NCI-H82 treated with DMSO at 0.1 percent for 48 hours (cell line): ENCODE data around the gene VWA2.

Source experiments
- DNase-seq: peaks from one replicate; lab custom pipeline; 2025; ENCODE audit not compliant: unreplicated experiment; lab: John Stamatoyannopoulos, UW

Gene VWA2

GRCh38 chr10:114276066-114276465 is 37.0 kb downstream of the VWA2 start:
- DNase-seq: no peak

DNA sequence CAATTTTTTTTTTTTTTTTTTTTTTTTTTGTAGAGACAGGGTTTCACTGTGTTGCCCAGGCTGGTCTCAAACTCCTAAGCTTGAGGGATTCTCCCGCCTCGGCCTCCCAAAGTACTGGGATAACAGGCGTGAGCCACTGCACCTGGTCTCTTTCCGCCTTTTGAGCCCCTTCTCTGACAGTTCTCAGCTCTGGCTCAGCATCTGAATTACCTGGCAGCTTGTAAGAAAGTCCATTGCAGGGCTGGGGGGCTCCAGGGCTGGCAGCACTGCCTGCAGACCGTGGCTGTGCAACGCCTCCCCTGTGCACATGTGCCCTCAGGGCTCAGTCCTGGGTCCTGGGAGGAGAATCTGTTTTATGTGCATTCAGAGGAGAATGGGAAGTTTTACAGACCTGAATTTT is 37.6 kb downstream of the VWA2 start:
- no peak for DNase-seq

GRCh38 chr10:114278140-114278883 is 39.3 kb downstream of the VWA2 start:
- no peak for DNase-seq

DNA sequence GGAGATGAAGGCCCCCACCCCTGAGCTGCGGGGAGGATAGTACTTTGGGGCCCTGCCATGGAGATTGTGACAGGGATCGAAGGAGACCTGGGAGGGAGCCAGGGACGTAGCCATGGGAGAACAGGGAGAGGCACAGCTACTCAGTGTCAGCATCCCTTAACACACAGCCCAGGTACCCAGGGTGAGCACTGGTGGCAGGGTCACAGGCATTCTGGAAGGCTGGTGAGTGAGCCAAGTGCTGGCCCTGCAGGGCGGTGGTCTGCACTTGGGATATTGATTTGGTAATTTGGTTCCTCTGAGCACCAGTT is 39.8 kb downstream of the VWA2 start:
- DNase-seq: no peak

DNA sequence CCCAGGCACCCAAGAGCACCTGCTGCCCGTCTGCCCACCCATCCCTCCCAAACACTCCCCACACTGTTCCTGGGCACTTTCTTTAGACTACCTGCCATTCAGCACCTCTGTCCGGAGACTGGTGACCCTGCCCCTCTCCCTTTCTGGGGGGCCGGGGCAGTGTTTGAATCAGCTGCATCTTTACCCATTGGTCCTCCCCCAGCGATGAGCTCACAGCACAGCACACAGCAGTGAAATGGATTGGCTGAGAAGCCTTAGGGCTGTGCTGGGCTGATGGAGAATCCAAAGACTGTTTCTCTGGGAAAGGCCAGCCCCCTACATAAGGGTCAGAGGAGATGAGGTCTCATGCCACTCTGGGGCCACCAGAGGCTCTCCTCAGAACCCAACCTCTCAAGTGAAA is 40.2 kb downstream of the VWA2 start:
- no peak for DNase-seq

DNA sequence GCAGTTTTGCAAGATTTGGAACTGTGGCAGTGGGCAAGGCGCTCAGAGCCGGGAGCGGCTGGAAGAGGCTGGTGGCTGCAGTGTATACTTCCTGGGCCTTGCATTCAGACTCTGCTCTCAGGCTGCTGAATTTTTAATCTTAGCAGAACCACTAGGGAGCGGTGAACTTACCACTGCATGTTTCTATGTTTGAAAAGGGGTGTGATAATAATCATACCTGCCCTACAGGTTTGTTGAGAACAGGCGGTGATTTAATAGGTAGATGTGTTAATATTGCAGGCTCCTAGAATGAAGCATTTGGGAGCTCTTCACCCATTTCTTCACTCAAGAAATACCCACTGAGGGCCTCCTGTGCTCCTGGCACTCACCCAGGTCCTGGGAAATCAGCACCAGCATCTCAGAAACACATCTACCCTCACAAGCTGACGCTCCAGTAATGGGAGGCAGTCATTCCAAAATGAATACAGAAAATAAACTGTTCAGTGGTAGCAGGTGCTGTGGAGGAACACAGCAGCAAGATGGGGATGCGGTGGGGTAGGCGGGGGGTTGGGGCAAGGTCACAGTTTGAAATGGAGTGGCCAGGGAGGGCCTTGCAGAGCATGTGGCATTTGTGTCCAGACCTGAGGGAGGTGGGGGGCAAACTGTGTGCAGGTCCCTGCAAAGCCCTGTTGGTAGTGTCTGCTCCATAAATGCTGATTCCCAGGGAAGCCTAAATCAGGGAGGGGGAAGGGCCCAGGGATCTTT is 41.0 kb downstream of the VWA2 start:
- no peak for DNase-seq

DNA sequence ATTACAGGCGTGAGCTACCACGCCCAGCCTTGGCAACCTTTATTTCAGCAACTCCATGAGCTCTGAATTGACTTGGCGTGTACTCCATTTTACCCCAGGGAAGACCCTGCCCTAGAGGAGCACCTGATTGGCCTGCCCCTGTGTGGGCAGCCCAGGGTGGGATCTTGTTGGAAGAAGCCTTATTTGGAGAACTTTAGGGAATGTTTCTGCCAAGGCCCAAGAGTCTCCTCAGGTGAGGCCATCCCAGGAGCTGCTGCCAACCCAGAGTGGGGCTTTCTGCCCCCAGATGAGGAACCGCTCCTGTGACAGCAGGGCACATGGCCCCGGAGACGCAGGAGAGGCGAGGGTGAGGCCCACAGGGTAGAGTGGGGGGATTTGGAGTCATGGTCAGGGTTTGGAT is 42.0 kb downstream of the VWA2 start:
- DNase-seq: no peak

DNA sequence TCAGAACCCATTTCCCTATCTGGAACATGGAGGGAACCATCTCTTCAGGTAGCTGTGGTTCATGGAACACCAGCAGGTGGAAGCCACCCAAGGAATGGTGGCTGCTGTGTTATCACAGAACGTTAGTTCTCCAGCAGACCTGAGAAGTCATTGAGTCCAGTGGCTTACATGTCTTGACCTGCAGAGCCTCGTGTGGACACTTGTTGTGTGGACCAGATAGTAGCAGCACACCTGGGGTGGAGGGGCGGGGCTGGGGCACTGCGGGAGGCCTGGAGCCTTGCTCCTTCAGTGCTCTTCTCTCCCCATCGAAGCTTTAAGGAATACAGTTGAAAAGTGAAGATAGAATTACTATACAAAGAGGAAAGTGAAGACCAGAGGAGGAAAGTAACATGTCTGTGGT is 42.4 kb downstream of the VWA2 start:
- DNase-seq: no peak

DNA sequence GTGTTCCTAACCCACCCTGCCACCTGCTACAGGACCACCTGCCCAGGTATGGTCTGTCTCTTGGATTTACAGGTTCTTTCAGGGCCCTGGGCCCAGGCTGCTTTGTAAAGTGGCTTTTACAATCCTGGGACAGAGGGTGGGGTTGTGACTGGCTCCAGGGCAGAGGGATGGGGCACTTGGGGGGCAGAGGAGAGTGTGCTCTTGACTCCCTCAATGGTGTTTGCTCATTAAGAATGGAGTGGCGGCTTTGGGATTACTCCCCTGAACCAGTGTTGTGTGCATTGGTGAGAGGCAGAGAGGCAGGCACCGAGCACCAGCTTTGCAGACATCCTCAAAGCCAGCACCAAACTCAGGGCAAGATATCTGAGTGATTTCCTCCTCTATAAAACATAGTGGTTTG is 43.5 kb downstream of the VWA2 start:
- no peak for DNase-seq

DNA sequence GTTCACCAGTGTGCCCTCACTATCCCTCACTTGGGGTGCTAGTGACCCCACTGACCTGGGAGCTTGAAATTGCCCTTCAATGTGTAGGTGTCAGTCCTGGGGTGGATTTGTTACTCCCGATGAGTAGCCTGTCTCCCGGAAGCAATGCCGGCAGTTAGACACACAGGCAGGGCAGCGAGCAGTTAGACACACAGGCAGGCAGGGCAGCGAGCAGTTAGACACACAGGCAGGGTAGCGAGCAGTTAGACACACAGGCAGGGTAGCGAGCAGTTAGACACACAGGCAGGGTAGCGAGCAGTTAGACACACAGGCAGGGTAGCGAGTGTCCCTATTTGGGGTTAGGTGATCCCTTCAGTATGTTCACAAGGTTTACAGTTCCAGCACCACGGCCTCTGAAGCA is 44.0 kb downstream of the VWA2 start:
- no peak for DNase-seq

DNA sequence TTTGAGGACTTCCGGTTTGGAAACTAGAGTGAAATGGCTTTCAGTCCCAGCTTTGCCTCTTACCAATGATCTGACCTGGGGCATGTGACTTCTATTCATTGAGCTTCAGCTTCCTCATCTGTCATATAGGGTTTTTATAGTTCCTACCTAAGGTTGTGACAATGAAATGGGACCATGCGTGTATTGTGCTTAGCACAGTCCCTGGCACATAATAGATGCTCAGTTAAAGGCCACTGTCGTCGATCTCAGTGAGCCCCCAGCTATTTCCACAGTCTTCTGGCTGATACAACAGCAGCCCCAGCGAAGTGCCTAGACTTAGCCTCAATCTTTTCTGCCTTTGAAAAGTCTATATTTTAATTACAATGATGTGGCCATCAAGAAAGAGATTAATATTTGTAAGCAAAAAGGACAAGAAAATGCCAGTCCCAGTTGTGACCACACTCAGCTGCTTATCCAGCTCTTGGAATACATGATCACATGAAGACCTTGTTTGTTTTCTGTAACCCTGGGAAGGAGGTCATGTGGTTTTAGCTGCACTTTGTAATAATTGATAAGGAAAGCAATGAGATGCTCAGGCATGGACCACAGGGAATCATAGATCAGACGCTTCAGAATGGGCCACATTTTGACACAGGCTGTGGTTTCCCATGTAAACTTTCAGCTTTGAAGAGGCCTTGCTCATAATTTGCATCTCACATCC is 44.6 kb downstream of the VWA2 start:
- no peak for DNase-seq

GRCh38 chr10:114284346-114285071 is 45.5 kb downstream of the VWA2 start:
- no peak for DNase-seq

- DNase-seq: no peak
These were observed 46.9 kb downstream of the VWA2 start for GRCh38 chr10:114285961-114286441.

DNA sequence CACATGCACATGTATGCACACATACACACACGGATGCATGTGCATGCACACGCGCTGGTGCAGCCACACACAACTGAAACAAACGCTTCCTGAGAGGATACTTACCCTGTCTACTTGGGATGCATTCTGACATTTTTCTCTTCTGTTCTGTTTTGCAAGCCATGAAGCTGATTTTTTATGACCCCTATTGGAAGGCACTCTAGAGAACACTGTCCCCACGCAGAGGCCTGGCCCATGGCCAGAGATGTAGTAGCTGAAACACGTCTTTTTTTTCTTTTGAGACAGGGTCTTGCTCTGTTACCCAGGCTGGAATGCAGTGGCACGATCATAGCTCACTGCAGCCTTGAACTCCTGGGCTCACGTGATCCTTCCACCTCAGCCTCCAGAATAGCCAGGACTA is 47.9 kb downstream of the VWA2 start:
- DNase-seq: no peak

GRCh38 chr10:114288424-114289095 is 49.5 kb downstream of the VWA2 start:
- DNase-seq: no peak

DNA sequence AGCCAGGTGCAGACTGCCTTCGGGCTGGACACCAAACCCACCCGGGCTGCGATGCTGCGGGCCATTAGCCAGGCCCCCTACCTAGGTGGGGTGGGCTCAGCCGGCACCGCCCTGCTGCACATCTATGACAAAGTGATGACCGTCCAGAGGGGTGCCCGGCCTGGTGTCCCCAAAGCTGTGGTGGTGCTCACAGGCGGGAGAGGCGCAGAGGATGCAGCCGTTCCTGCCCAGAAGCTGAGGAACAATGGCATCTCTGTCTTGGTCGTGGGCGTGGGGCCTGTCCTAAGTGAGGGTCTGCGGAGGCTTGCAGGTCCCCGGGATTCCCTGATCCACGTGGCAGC is 50.0 kb downstream of the VWA2 start:
- no peak for DNase-seq

DNA sequence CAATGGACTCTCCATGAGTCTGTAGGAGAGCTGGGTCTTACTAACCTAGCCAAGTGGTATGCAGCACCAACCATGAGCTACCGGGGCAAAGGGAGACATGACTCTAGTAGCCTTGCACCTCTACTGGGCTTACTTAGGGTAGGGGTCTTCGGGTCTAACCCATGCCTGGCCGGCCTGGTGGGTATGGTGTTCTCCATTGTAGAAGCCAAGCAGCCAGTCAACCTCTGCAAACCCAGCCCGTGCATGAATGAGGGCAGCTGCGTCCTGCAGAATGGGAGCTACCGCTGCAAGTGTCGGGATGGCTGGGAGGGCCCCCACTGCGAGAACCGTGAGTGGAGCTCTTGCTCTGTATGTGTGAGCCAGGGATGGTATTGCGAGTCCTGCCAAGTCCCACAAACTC is 51.0 kb downstream of the VWA2 start:
- DNase-seq: no peak

DNA sequence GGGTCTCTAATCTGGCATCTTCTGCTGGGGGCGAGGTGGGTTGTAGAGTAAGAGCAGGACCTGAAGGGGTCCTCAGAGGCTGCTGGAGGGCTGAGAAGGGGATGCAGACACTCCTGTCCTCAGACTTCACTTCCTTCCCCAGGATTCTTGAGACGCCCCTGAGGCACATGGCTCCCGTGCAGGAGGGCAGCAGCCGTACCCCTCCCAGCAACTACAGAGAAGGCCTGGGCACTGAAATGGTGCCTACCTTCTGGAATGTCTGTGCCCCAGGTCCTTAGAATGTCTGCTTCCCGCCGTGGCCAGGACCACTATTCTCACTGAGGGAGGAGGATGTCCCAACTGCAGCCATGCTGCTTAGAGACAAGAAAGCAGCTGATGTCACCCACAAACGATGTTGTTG is 52.0 kb downstream of the VWA2 start:
- DNase-seq: no peak

- no peak for DNase-seq
These were observed 52.5 kb downstream of the VWA2 start for GRCh38 chr10:114291516-114291915.

- no peak for DNase-seq
These were observed 54.0 kb downstream of the VWA2 start for GRCh38 chr10:114293075-114293474.

- DNase-seq: no peak
These were observed 55.5 kb downstream of the VWA2 start for GRCh38 chr10:114294549-114294948.
